Hepatocyte (in vitro differentiated cells): ENCODE data around the gene ARRDC1.

Source experiments
- CTCF ChIP-seq: fragments of 200-600 bp; sonication (generic); IDR thresholded peaks from 2 replicates; pipeline ENCODE4 v1.5.1; 2016; ENCODE audit warnings: antibody characterized with exemption, mild to moderate bottlenecking; ENCODE audit not compliant: poor library complexity
- EZH2 ChIP-seq: fragments of 200-600 bp; sonication (generic); IDR thresholded peaks from 2 replicates; pipeline ENCODE4 v1.6.1; 2016; ENCODE audit warnings: antibody characterized with exemption, mild to moderate bottlenecking, borderline replicate concordance
- EZH2phosphoT487 ChIP-seq: fragments of 200-600 bp; sonication (generic); IDR thresholded peaks from one replicate; pipeline ENCODE4 v1.6.1; 2018; ENCODE audit warnings: antibody characterized with exemption, mild to moderate bottlenecking, low read depth, moderate library complexity; ENCODE audit not compliant: unreplicated experiment, severe bottlenecking

DNA sequence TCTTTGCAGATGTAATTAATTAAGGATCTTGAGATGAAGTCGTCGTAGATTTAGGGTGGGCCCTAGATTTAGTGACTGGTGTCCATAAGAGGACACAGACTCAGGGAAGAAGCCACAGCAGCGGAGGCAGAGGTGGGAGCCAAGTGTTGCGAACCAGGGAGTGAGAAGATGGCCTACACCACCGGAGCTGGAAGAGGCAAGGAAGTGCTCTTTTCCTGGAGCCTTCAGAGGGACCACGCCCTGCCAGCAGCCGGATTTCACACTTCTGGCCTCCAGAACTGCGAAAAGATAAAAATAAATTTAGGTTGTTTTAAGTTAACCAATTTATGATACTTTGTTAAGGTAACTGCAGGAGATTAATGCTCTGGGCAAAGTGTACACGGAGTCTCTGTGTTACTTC, 44.1 kb downstream of the ARRDC1 start:
- no peak for TF ChIP-seq EZH2
- no peak for TF ChIP-seq CTCF
- TF ChIP-seq EZH2phosphoT487: no peak
